ENCODE measurements around the gene TEX51.

DNA sequence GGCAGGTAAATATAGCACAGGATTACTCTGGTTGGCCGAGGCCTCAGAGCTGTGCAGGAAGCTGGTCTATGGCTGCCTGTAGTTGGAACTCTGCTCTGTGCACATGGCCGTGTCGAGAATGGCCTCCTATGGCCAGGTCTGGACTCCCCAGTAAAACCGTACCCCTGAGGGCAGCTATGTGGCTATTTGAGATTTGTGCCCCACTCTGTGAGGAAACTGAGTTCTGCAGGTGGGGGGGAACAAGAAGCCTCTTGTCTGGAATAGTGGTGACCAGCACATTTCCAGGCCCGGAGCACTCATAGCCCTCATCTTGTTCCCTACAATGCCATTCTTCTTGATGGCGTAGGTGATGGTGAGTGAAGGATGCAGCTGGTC, 15.0 kb upstream of the TEX51 start:
- no peak for TF ChIP-seq FOS (IDR thresholded peaks at IDR 0.05; ENCODE audit: low read depth, low read length)
- no peak for TF ChIP-seq POLR2A (IDR thresholded peaks at IDR 0.05; ENCODE audit: low read depth, low read length)
- TF ChIP-seq, protein P1, sequence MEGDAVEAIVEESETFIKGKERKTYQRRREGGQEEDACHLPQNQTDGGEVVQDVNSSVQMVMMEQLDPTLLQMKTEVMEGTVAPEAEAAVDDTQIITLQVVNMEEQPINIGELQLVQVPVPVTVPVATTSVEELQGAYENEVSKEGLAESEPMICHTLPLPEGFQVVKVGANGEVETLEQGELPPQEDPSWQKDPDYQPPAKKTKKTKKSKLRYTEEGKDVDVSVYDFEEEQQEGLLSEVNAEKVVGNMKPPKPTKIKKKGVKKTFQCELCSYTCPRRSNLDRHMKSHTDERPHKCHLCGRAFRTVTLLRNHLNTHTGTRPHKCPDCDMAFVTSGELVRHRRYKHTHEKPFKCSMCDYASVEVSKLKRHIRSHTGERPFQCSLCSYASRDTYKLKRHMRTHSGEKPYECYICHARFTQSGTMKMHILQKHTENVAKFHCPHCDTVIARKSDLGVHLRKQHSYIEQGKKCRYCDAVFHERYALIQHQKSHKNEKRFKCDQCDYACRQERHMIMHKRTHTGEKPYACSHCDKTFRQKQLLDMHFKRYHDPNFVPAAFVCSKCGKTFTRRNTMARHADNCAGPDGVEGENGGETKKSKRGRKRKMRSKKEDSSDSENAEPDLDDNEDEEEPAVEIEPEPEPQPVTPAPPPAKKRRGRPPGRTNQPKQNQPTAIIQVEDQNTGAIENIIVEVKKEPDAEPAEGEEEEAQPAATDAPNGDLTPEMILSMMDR (conservative IDR thresholded peaks at IDR 0.05; ENCODE audit: low read depth, low read length): no peak
- no peak for TF ChIP-seq MXI1 (IDR thresholded peaks at IDR 0.05; ENCODE audit: borderline replicate concordance, low read depth, low read length)
- no peak for TF ChIP-seq CEBPB (IDR thresholded peaks at IDR 0.05; ENCODE audit: low read depth, low read length)
- no peak for TF ChIP-seq RFX5 (IDR thresholded peaks at IDR 0.05; ENCODE audit: low read depth, low read length)

All from IMR-90 (cell line).